HG02763 (cell line): ENCODE results near the gene UGT1A10.
"Not testable (repeated sequence)": the region's sequence is repeated elsewhere in the genome, so short reads cannot be mapped to it uniquely, and the experiment has no call there.

Experiments used
- ATAC-seq: cut with Tn5 transposase; IDR thresholded peaks from one replicate; pipeline ENCODE4 v1.9.1; 2021; ENCODE audit warnings: mild to moderate bottlenecking, moderate library complexity; ENCODE audit not compliant: unreplicated experiment

The UGT1A10 gene

GRCh38 chr2:233691443-233692433 lies 55.5 kb downstream of the UGT1A10 start:
- ATAC-seq: no peak

GRCh38 chr2:233692648-233693047 lies 56.4 kb downstream of the UGT1A10 start, which contains the start of gene UGT1A6:
Gene UGT1A6, plus strand, starts transcription at chr2:233692890. Its CDS starts 115 bp downstream, at chr2:233693005.
- no peak for ATAC-seq

GRCh38 chr2:233693963-233694362 lies 57.7 kb downstream of the UGT1A10 start:
- ATAC-seq: no peak

GRCh38 chr2:233698740-233699139 lies 62.5 kb downstream of the UGT1A10 start:
- ATAC-seq: no peak

- ATAC-seq: no peak
These were observed 63.3 kb downstream of the UGT1A10 start for GRCh38 chr2:233699424-233700027.

GRCh38 chr2:233700028-233700635 lies 63.9 kb downstream of the UGT1A10 start:
- ATAC-seq: no peak

- not testable (repeated sequence) for ATAC-seq
These were observed 64.6 kb downstream of the UGT1A10 start for GRCh38 chr2:233700842-233701241.

GRCh38 chr2:233702238-233702637 lies 66.0 kb downstream of the UGT1A10 start:
- no peak for ATAC-seq

GRCh38 chr2:233705911-233706506 lies 69.8 kb downstream of the UGT1A10 start:
- no peak for ATAC-seq

- ATAC-seq: no peak
These were observed 70.5 kb downstream of the UGT1A10 start for GRCh38 chr2:233706720-233707119.

- no peak for ATAC-seq
These were observed 71.8 kb downstream of the UGT1A10 start for GRCh38 chr2:233707940-233708644.

GRCh38 chr2:233708942-233709341 lies 72.7 kb downstream of the UGT1A10 start:
- no peak for ATAC-seq

GRCh38 chr2:233711312-233712008 lies 75.2 kb downstream of the UGT1A10 start:
- ATAC-seq: no peak

GRCh38 chr2:233712611-233713261 lies 76.5 kb downstream of the UGT1A10 start, which contains the start of gene UGT1A5:
Gene UGT1A5, plus strand, starts transcription at chr2:233712907. Its CDS starts 85 bp downstream, at chr2:233712992.
- ATAC-seq: no peak

GRCh38 chr2:233713262-233713615 lies 77.0 kb downstream of the UGT1A10 start:
- ATAC-seq: no peak

GRCh38 chr2:233714121-233714520 lies 77.9 kb downstream of the UGT1A10 start:
- ATAC-seq: no peak

GRCh38 chr2:233718552-233718951 lies 82.3 kb downstream of the UGT1A10 start, which contains the start of gene UGT1A4:
Gene UGT1A4, plus strand, starts transcription at chr2:233718736. Its CDS starts 85 bp downstream, at chr2:233718821.
- ATAC-seq: no peak

- no peak for ATAC-seq
These were observed 92.6 kb downstream of the UGT1A10 start, which contains the start of gene UGT1A3 for GRCh38 chr2:233728723-233729301. Gene UGT1A3, plus strand, starts transcription at chr2:233729042. Its CDS starts 85 bp downstream, at chr2:233729127.
